Activated gamma-delta T cell (primary cell): ENCODE data around the gene DPP10.

Source experiments
- DNase-seq: peaks from one replicate; lab custom pipeline; 2025; lab: John Stamatoyannopoulos, UW

DPP10 gene

DNA sequence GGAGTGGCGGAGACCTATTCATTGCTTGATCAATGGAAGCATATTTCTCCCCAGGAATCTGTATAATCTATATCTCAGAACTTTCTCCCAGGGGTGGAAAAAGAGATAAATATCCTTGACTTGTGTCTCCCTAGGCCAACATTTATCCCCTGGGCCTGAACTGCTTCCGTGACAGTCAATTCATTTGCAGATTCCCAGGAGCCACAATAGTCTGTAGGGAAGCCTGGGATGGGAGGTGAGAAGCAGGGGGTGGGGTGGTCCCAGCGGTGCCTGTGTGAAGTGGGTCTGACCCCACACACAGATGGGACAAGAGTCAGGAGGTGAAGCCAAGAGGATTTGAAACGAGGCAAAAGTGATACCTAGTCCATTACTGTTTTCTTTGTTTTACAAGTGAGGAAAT is 166.8 kb downstream of the DPP10 start:
- DNase-seq: no peak

DNA sequence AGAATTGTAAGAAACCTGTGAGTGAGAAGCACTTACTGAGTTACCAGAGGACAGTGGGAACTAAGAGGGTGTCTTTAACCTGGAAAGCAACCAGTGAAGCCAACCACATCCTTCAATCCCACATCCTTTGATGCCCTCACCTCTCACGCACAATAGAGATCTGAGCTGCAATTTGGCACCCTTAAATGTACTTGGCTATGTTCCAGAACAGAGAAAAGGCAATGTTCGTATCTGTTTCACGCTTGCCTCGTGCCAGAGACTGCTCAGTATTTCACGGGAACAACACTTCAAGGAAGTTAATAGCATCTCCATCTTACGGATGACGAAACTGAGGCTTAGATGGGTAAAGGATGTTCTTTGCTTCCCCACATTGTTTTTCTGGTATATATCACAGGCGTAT is 167.4 kb downstream of the DPP10 start:
- DNase-seq: no peak

DNA sequence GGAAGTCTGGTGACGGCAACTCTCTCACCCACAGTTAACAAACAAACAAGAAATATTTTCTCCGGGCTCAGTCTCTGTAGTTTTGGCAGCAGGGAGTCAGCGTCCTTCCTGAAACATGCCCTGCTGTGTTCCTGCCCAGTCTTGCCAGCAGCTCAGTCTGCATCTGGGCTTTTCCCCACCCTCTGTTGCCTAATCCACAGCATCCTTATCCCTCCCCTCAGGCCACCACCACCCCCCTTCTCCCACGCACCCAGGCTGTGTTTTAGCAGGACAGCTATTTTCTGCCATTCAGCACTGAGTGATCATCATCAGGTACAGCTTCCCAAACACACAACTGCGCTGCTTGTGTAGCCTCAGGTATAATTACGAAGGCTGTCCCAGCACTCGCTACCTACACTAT is 168.2 kb downstream of the DPP10 start:
- DNase-seq: no peak

DNA sequence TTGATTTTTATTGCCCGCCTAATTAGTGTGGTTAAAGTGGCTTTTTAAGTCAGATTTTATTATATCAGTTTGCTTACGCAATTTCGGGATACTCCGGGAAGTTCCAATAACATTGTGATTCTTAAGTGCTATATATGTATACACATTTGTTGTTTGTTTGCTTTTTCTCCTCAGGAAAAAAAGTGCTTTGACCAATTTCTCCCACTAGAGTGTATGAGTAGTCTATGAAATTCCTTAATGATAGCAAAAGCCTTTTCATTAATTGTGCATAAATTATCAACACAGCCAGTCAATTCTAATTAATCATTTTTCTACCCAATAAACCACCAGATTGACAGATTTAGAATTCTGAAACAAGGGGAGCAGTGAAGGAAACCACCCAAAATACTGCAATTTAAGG is 172.2 kb downstream of the DPP10 start:
- no peak for DNase-seq

DNA sequence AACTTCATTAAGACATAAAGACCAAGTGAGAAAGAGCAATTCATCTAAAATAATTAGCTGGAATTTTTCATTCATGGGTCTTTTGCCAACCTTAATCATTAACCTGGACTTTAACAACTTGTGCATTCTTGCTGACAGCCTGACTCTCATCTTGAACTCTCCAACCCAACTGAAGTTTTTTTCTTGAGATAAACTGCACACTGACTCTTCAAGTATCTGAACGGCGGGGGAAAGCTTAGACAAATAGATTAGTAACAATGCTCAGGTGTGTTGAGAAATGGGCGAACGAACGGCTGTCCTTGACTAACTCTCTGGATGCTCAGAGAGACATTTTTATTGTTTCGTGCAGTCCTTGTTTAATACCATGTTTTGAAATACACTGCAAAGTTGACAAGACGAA is 186.0 kb downstream of the DPP10 start:
- DNase-seq: no peak

DNA sequence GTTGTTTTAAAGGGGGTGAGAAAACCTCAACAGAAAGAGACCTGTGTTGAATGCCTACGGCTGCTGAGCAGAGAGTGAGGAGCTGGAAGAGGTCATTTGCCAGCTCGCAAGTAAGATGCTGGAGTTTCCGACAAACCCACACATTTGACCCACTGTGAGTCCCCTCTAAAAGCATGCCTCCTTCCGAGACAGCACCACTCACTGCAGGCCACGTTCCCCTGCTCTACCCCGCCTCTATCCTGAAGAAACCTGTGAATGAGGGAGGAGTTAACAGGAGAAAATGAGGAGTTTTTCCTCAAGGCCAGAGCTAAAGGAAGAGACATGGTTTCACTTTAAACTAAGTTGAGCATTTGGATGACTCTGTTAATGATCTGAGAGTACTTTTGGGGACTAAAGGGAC is 188.7 kb downstream of the DPP10 start:
- DNase-seq: no peak

DNA sequence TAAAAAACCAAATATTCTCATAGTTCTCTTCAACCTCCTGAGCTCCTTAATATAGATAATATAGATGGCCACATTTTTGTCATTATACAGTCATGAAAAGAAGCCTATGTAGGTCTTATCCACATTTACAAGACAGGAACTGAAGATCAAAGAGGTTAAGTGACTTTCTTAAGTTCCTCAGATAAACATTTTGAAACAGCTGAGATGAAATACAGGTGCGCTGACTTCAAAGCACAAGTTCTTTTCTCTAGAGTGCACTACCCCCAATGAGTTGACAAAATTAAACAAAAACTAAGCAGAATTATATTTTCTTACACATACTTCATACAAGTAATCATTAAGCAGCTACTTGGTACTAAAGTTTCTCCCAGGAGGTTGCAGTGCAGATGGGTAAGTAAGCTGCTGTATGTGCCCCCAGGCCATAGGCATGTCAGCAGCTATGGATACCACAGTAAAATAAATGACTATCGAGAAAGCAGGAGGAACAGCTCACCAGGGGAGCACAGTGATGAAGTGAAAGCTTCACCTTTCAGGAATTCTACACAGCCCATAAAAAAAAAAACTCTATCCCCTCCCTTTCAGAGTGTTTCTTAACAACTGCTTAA is 199.8 kb downstream of the DPP10 start:
- no peak for DNase-seq

DNA sequence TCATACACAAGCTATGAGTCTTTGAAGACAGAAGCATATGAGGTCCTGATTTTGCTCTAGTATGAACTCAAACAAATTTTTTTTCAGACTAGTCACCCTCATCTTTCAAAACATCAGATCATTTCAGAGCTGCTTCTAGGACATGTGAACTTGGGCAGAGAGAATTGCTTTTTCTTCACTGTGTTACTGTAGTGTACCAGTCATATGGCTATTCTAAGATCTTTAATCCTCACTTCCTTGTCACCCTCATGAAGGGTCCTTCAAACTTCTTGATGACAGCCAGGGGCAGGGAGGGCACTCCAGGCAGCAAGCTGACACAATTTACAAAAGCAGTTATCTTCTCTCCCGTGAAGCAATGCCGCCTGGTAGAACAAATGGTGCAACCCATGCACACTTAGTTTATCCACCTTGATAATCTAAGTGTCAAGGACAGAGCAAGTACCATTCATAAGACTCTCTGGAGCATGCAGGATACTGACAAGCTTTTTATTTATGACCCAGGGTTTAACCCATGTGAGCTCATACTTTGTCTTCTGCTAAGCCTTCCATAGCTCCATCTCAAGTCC is 200.6 kb downstream of the DPP10 start:
- DNase-seq: no peak

DNA sequence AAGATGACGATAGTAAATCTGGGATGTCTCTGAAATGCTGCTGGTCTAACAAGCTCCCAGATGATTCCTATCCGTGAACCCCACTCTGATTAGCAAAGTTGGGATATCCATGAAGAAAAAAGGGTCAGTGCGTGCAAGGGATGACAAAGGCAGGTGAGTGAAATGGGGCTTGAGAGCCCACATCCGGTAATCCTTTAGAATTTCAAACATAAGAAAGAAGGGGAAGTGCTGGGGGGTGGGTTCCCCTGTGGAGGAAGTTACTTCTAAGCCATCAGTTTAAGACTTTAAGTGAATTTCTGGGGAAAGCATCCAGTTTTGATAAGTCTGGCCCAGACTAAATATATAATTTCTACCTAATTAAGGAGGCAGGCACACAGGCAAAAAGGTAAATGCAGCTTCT is 209.5 kb downstream of the DPP10 start:
- DNase-seq: no peak

DNA sequence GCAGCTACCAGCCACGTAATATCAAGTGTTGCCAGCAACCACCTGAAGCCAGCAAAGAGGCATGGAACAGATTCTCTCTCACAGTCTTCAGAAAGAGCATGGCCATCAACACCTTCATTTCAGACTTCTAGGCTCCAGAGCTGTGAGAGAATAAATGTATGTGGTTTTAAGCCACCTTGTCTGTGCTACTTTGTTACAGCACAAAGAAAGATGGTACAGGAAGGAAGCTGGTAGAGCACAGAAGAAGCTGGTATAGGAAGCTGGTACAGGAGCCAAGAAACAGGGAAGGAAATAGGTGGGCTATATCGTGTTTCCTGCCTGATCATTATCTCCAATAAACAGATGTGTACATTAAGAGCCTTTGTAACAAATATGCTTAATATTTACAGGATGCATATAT is 217.4 kb downstream of the DPP10 start:
- no peak for DNase-seq

DNA sequence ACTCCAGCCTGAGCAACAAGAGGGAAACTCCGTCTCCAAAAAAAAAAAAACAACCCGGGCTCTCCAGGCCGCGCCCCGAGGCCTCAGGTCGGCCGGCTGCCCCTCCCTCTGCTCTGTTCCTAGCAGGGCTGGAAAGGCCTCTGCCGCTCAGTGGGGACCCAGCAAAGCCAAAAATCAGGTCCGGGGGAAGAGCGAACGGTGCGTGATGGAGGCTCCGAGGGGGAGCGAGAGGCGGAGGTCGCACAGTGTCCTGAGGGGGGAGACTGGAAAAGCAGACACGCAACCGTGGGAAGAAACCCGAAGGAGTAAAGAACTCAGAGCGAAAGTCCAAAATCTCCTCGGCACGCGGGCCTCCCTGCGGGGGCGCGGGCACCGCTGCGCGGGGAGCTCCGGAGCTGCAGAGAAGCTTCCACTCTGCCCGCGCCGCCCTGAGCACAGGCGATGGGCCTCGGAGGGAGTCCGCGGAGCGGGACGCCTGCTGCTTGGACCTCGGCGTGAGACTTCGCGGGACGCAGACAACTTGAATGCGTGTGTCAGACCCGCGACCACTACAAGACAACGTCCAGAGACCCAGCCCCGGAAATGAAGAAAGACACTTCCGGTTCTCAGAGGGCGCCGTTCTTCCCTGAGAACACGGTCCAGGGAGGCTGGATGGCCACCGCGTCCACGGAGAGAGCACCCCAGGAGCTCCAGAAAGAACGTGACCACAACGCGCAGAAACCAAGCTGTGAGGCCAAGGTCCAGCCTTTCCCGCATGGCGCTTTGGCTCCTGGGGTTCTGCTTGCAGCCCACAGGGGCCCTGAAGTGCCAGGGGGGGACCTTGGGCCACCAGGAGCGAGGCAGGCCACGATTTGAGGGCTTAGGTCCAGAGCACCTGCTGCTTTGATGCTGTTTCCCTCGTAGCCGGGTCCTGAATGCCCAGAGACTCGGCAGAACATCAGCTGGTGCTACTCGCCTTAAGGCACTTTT is 219.8 kb downstream of the DPP10 start:
- DNase-seq: no peak

DNA sequence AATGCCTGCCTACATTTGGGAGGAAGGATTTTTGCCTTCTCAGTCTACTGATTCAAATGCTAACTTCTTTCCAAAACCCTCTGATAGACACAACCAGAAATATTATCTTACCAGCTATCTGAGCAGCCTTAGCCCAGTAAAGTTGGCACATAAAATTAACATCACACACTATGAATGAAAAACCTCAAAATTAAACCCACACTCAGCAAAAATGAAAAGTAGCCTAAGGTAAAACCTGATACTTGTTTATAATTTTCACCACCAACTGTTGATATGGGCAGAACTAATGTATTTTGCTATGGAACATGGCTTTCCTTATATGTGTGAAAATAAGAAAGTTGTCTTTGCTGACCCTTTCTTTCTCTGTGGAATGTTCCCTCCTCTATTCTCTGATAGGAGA is 226.0 kb downstream of the DPP10 start:
- DNase-seq: no peak

DNA sequence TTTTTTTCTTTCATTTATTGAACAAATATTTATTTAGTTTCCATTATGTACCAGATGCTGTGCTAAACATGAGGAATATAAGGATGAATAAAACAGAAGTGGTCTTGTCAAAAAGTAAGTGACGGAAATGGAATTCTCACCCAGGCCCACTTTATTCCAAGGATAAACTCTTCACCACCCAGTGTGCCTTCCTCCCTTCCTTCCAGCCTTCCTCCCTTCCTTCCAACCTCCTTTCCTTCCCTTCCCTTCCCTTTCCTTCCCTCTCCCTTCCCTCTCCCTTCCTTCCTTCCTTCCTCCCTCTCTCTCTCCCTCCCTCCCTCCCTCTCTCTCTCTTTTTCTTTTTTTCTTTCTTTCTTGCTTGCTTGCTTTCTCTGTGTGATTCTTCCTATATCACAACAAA is 240.8 kb downstream of the DPP10 start:
- no peak for DNase-seq

DNA sequence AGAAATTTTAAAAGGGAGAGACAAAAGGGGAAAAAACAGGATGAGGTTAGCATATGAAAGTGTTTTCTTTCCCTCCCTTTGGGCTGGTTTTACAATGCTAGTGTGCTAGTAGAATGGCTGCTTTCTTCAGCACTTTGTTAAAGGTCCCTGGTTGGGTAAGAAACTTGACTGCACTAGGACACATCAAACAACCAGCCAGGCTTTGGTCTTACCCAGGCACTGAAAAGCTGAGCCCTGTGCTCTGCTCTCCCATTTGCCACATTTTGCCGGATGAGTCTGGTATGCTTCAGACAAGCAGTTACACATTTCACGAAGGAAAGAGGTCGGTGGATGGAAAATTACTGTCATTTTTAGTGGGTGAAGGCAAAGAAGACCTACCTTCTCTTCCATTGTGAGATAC is 242.0 kb downstream of the DPP10 start:
- DNase-seq: no peak

DNA sequence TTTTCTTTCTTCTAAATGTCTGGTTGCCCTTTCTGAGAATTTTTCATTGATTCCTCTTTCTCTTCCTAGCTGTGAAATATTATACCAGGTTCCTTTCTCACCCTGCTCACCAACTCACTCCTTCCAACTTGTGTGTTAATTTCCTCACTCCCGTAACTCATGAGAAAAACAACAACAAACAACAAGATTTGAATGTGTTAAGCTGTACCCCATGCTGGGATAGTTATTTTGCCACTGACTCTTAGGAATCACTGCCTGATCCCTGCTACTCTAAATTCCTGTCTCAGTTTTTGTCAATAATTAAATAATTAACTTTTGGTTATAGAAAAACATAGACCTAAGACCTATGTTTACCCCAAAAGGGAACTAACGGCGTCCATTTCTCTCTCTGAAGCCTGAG is 242.7 kb downstream of the DPP10 start:
- DNase-seq: no peak

DNA sequence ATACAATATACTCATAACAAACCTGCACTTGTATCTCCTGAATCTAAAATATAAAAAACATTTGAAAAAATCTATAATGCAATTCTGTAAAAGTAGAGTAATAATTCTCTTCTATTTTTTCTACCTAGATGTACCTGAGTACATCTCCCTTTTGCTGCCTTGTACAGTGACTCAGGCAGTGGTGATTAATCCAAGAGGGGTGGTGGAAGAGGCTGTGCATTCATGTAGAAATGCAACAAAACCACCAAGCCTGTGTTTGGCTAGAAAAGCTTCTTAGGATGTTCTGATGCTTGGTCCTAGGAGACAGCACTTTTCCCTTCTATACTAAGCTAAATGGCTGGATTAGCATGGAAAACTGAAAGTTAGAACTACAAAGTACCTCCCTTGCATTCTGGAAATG is 245.8 kb downstream of the DPP10 start:
- no peak for DNase-seq

DNA sequence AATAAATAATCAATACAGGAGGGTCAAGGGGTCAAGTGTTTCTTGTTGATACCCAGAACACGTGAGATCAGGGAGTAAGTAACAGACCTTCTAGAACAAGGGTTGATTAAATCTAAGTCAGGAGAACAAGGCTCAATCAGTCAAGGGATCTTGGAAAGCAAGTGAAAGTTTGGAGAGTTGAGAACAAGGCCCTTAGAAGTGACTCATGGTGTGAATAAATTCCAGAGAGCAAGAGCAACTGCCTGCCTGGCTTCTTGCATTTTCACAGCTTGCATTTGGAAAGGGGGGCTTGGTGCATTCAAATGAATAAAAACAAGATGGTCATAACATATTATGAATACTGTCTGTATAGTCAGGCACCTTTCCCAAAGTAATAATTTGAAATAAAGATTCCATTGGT is 256.1 kb downstream of the DPP10 start:
- DNase-seq: no peak

DNA sequence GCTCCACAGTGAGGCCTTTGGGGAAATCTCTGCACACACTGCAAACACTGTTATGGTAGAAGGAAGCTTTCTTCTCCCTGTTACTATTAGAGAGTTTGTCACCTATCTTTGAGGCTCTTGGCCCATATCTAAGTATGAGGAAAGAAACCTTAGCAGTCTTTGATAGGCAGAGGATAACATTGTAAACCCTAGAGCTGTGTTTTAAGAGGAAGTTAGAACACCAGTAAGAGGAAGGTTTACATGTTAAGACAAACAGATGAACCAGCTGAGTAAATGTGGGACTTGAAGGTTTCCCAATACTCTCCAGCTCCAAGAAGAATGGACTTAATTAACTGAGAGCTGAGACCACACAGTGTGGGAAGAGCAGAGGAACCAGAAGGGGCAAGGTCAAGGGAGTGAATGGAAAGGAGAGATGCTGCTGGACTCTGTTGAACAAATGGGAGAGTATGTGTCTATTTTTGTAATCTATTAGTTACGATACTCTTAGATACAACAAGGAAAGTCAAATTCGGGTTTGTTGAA is 257.0 kb downstream of the DPP10 start:
- no peak for DNase-seq

DNA sequence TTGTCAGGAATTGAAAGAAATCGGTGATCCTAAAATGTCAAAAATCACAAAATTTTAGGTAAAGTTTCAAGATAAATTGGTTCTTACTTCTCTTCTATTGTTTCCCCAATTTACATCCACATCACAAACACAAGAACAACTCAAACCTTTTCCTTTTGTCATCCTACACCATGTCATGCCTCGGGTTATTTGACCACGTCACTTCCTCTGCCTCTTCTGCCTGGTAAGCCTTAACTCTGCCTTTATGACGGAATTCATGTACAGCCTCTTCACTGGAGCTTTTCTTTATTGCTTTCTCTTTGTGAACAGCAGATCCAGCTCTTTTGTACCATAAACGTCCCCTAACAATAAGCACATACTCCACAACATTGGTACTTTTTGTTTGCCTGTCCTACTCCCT is 258.0 kb downstream of the DPP10 start:
- DNase-seq: no peak

DNA sequence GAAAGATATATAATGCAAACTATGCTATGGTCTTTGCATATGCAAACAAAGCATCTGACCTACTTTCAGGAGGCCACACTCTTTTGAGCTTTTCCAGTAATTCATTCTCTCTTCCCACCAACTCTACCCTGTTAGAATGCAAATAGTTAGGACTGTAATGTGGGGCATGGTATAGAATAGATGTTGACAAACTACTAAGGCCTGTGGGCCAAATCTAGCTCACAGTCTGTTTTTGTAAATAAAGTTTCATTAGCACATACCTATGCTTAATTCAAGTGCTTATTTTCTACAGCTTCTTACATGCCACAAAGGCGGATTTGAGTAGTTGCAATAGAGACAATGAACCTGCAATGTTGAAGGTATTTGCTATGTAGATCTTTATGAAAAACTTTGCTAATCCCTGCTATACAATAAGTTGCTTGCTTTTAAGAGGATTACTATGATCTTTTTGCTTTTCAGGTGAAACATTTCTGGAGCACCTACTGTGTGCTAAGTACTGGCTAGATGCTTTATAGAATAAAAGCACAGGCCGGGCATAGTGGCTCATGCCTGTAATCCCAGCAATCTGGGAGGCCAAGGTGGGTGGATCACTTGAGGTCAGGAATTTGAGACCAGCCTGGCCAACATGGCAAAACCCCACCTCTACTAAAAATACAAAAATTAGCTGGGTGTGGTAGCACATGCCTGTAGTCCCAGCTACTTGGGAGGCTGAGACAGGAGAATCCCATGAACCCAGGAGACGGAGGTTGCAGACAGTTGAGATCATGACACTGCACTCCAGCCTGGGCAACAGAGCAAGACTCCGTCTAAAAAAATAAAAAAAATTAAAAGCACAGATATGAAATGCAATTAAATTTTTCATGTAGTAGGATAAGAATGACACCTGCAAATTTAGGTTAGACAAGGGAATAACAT is 267.8 kb downstream of the DPP10 start:
- DNase-seq: no peak

DNA sequence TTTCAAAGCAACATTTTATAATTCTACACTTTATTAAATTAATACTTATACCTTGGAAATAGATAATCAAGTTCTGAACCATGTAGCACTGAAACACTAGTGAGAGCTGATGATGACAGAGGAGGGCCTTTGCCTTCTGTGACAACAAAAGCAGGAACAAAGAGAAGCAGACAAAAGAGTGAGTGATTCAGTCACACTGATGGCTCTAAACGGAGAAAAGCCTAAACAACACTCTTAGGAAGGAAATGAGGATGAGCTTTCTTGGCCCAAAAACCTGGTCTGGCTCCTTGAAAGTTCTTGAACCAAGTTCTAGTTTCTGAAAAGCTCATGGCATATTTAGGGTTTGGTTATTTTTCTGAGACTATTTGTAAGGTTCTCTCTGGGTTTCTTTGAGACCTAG is 271.9 kb downstream of the DPP10 start:
- DNase-seq: no peak

DNA sequence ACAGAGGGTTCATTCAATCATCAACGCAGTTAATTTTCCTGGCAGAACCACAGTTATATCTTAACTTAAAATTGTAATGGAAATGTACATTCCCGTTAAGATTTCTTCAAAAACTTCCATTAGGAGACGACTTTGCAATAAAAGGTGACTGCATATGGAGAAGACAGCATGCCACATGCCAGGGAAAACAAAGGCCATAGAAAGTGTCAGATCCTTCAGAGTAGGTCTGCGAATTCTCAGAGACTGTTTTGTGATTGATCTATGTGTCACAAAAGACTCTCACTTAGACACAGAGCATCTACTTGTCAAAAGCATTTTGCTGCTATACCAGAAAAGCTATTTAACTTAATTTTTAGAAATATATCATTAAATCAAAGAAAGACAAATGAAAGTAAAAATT is 274.6 kb downstream of the DPP10 start:
- no peak for DNase-seq
